Left renal pelvis (tissue), 4 donors: ENCODE measurements around the gene RNF112. TPM values are rescaled to one million over a fixed set of nuclear protein-coding genes. Genes with fewer than 3 reads are reported as not detected.

Experiments
- DNase-seq, 4 donors: peaks; one replicate each; pipeline ENCODE4 v3.0.0-alpha.2; 2013; ENCODE audit warnings: low read depth in 4 of 4, low spot score in 3 of 4
- polyA plus RNA-seq, 4 donors: library from polyadenylated mRNA; unstranded; fragments of 120-200 nt; gene quantifications; one replicate each; pipeline ENCODE4 v1.2.1, GENCODE V29; 2013; ENCODE audit not compliant: insufficient read length in 4 of 4

RNF112 gene
- 1 to 10 TPM in 1 of 4 donors, under 1 TPM in 3; 0.68 to 1.4 (median 0.76) TPM for polyA plus RNA-seq

GRCh38 chr17:19410875-19411620 is at the start of gene RNF112:
RNF112 (plus strand) TSS chr17:19411232; CDS start chr17:19411409, 177 bp downstream.
- DNase-seq = no peak

DNA sequence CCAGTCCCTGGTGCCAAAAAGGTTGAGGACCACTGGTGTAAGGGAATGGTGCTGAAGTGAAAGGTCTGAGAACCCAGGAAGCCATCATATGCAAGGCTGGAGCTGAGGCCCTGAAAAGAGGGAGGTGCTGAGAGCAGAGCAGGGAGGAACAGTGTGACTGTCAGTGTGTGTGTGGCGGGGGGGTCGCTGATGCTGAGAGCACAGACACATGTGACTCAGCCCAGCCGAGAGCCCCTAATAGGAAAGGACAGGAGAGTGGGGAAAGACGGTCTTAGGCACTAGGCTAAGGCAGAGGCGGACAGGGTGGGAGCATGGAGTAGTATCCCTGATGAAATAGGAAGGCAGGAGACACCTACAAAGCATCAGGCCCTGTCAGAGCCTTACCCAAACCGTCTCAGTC is 49.7 kb upstream of the RNF112 start:
- DNase-seq = no peak

- DNase-seq = no peak
Observed at GRCh38 chr17:19361944-19362276, 49.1 kb upstream of the RNF112 start.

DNA sequence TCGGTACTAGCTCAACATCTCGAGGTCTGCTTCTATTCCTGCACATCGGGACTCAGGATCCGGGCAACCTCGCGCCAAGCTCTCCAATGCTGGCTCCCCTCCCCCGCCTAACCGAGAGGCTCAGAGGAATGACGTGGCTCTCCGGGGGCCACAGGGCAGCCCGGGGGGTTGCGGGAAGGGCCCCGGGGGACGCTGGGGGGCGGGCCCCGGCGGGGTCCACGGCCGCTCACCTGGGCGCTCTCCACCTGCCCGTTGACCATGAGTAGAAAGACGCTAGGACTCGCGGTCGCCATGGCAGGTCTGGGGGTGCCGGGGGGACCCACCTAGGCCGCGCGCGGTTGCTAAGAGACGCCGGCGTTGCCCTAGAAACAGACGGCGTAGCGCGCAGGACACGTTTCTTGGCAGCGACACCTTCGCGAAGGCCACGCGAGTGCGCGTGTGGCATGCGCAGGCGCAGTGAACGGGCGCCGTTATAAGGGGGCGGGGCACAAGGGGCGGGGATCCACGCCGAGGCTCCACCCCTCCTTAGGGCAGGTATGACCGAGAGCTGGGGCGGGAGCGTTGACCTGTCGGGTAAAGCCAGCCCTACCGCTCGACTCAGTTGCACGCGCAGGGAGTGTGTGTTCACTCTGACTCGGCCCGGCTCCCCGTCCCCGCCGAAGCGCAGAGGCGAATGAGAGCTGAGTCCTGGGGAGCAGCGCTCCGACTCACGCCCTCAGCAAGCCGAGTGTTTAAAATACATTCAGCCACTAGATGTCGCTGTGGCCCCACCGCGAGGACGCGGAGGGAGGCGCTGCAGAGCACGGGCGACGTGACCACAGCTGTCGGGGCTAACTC is 48.5 kb upstream of the RNF112 start, which contains the start of gene B9D1:
TSS of gene B9D1 (minus strand) at position 447 of the 837 bp plus-strand sequence. CDS start at position 293, 154 bp downstream.
- peak; percentile 84 to 89 (median 87) for DNase-seq

DNA sequence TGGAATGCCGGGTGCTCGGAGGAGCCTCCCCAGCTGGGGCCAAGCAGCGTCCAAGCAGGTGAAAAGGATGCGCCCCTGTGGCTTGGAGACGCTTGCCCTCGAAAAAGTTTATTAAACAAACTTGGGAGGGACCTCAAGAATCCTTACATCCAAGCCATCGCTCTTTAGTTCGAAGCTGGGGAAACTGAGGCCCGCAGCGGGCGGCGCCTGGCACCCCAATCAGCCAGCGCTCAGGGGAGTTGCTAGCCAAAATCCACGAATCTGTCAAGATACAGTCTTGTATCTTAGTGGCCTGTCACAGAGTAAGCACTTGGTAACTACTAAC is 48.0 kb upstream of the RNF112 start:
- DNase-seq = no peak

- DNase-seq = no peak
Observed at GRCh38 chr17:19363460-19364035, 47.5 kb upstream of the RNF112 start.

DNA sequence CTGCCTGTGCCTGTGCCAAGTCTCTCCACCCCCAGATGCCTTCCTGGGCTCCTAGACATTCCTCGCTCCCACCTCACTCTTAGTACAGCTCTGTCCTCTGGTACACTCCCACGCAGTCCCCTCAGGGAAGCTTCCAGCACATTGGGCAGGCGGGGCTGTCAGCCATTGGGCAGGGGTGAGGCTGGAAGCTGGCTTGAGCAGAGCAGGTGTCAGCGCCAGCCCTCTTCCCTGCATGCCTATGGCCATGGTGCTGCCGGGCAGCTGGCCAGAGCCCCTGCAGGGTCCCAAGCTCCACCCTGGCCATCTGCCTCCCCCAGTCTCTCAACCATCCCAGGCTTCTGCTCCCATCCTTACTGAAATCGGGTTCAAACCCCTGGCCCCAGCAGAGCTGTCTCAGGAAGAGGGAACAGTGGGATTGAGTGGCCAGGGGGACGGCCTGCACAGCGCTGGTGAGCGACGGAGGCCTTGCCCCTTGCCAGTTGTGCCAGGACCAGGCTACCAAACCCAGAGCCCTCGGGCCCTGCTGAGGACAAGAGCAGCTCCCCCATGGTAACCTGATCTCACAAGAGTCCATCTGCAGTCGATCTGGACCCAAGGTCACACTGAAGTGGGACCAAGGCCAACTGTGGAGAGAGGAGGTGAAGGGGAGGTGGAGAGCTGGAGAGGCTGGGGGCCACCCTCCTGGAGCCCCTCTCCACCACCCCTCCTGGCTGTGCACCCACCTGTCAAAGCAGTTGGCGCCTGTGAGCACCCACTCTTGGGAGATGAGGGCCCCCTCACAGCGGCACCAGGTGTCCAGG is 46.1 kb upstream of the RNF112 start:
- DNase-seq = no peak

GRCh38 chr17:19365499-19365817 is 45.6 kb upstream of the RNF112 start:
- DNase-seq = no peak

- no peak for DNase-seq
Observed at GRCh38 chr17:19365833-19366636, 45.0 kb upstream of the RNF112 start.

DNA sequence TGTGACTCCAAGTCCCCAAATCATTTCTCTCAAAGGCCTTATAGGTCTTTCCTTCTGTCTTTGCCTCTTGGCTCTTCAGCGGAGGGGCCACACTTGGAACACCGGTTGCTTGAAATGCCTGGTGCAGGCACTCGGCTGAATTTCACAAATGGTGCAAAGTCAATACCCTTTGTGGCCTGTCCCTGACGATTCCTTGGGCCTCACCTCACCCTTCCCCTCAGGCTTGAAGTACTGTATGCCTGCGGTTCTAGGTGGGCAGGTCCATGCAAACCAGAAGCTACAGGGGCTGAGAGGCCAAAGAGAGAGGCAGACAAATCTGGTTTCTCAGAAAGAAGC is 44.4 kb upstream of the RNF112 start:
- no peak for DNase-seq

GRCh38 chr17:19368229-19368628 is 42.8 kb upstream of the RNF112 start:
- DNase-seq = no peak

DNA sequence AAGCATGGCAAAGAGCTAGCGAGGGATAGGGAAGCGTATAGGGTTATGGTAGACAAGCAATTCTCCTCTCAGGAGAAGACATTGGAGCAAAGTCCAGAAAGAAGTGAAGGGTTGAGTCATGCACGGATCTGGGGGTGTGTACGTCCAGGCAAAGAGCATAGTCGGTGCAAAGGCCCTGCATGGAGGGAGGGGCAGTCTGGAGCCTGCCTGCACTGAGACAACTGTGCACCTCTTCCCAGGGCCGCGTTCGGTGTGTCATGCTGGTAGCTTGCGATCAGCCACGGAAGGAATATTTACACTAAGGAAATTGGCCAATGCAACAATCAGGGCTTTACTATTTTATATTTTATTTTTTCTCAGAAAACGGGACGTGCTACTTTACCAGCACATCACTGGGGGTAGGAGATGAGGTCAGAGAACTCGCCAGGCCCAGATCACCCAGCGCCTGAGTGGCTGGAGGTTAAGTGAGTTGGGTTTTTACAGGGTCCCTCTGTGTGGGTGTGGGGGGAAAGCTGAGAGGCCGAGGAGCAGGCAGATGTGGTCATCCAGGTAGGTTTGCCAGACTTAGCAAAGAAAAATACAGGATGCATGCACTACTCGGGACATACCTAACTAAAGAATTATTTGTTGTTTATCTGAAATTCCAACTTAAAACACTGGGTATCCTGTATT is 41.8 kb upstream of the RNF112 start:
- no peak for DNase-seq

GRCh38 chr17:19369846-19370492 is 41.1 kb upstream of the RNF112 start:
- no peak for DNase-seq

DNA sequence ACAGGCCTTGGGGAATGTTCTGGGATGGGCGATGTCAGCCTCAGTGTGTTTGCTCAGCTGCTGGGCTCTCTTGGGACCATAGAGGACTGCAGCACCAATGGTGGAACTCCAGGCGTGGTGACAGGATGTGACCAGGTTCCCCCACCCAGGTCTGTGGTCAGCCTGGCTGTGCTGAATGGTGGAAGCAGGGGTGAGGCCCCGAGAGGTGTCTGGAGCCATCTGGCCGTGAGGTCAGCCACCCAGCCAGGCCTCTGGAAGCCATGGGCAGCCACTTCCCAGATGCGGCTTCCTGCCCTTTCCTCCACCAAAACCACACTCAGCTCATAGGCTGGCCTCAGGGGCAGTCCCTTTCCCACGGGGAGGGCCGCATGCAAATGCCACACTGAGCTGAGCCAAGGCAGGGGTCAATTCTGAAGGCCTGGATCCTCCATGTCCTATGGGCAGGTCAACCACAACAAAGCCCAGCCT is 40.5 kb upstream of the RNF112 start:
- DNase-seq = no peak

GRCh38 chr17:19371259-19372010 is 39.6 kb upstream of the RNF112 start:
- no peak for DNase-seq

- no peak for DNase-seq
Observed at GRCh38 chr17:19372011-19372370, 39.0 kb upstream of the RNF112 start.

DNA sequence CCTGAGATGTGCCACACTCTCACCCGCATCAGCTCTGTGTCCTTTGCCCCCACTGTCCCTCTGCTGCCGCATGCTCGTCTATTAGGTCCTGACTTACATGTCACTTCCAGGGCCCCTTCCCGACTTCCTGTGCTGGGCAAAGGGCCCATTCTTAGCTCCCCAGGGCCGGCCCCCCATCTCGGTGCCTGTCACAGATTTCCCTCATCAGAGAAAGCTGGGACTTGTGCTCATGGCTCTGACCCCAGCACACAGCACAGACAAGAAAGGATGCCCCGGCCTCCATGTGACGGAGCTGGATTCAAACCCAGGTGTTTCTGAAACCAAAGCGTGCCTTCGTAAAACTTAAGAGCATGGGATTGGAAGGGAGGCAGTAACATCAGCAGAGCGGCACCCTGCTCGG is 38.6 kb upstream of the RNF112 start:
- no peak for DNase-seq

DNA sequence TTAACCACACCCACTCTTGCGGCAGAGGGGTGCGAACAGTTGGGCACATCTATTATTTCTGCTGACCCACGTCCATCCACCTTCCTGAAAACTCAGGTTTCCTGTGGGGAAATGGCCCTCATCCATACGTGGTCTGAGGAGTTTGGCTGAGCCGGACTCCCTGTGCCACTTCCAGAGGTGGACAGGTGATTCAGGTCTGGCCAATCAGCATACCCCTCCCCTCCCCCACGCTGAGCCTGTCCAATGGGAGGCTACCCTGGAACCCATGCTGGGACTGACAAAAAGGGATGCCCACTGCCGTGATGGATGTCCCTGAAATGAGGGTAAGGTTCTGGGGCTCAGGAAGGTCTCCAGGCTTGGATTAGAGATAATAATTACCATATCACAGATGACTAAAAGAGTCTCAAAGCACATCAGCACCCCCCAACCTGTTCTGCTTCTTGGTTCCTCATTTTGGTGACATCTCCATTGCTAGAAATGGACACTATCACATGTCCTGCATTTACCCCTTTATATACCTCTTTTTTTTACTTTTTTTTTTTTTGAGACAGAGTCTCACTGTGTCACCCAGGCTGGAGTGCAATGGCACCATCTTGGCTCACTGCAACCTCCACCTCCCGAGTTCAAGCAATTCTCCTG is 38.0 kb upstream of the RNF112 start:
- DNase-seq = no peak
